GM12801 (cell line): ENCODE results near the gene EMP1.

Source experiments
- TF ChIP-seq, protein P1 (sequence below): IDR thresholded peaks from one replicate; pipeline ENCODE4 v1.5.1; 2011; ENCODE audit warnings: control low read depth; ENCODE audit not compliant: insufficient read length; ENCODE audit errors: extremely low read depth

The EMP1 gene

DNA sequence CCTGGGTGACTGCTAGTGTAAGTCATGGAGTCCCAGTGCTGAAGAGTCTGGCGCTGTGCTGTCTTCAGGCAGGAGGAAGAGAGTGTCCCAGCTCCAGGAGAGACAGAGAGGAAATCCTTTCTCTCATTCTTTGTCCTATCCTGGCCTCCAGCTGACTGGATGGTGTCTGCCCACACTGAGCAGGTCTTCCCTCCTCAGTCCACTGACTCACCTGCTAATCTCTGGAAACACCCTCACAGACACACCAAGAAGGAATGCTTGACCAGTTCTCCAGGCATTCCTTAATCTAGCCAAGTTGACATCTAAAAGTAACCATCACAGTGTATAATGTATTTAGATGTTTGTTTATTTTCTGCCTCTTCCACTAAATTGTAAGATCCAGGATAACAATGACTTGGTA lies 53.9 kb downstream of the EMP1 start:
- TF ChIP-seq, protein P1, sequence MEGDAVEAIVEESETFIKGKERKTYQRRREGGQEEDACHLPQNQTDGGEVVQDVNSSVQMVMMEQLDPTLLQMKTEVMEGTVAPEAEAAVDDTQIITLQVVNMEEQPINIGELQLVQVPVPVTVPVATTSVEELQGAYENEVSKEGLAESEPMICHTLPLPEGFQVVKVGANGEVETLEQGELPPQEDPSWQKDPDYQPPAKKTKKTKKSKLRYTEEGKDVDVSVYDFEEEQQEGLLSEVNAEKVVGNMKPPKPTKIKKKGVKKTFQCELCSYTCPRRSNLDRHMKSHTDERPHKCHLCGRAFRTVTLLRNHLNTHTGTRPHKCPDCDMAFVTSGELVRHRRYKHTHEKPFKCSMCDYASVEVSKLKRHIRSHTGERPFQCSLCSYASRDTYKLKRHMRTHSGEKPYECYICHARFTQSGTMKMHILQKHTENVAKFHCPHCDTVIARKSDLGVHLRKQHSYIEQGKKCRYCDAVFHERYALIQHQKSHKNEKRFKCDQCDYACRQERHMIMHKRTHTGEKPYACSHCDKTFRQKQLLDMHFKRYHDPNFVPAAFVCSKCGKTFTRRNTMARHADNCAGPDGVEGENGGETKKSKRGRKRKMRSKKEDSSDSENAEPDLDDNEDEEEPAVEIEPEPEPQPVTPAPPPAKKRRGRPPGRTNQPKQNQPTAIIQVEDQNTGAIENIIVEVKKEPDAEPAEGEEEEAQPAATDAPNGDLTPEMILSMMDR, result no peak

DNA sequence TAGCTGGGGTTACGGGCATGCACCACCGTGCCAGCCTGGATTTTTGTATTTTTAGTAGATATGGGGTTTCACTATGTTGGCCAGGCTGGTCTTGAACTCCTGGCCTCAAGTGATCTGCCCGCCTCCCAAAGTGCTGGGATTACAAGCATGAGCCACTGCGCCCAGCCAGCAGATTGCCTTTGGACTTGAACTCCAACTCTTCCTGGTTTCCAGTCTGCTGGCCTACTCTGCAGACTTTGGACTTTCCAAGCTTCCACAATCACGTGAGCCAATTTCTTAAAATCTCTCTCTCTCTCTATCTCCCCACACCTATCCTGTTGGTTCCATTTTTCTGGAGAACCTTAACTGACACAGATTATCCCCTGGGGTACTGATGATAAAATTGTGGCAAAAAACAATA lies 55.0 kb downstream of the EMP1 start:
- TF ChIP-seq, protein P1, result no peak

DNA sequence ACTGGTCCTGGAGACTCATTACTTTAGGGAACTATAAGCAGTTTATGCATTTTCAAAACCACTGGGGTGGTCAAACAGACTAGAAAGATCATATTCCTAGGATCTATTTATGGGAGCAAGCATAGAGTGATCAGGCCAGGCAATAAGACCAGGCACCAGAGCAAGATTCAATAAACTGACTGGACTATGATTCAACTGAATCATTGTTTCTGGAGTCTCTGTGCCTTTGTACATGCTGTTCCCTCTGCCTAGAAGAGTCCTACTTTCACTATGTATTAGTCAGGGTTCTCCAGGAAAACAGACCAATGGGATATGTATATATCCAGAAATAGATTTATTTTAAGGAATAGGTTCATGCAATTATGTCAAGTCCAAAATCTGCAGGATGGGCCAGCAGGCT lies 55.5 kb downstream of the EMP1 start:
- TF ChIP-seq, protein P1, result no peak

DNA sequence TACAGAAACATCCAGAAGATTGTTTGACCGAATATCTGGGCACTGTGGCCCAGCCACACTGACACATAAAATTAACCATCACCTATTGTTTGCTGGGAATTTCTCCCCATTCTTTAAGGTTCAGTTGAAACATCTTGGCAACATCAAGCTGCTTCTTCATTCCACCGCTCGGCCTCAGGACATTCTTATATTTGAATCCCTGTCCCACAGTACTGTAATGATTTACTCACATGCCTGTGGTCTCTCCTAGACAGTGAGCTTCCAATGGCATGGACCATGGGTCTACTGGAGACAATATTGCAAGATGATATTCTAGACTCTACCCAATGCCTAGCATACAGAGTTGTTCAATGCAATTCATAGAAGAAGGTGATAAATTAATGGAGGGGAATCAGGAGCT lies 56.1 kb downstream of the EMP1 start:
- TF ChIP-seq, protein P1, result no peak

DNA sequence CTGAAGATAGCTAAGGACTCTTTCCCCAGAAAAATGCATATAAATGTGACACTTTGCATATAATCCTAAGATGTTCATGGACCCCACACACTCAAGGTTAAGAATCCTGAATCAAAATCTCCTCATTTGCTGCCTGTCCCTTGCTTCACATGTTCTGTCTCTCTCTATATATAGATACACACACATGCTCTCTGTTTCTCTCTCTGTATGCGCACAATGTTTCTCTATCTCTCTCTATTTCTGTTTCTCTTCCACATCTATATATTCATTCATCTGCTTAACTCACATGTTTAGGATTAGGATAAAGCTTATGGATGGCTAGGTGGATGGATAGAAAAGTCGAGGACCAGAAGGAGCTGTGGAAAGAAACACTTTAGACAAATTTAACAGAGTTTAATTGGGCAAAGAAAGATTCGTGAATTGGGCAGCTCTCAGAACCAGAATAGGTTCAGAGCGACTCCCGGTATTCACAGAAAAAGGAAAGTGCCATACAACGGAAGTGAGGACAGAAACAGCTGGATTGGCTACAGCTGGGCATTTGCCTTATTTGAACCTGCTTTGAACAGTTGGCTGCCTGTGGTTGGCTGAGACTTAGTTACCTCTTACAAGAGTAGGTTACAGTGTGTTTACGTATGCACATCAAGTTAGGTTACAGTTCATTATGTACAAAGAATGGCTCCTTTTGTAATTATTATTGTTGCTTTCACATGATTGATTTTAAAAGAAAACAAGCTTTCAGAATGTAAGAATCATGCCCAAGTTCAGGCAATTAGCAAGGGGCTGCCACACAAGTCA lies 57.6 kb downstream of the EMP1 start:
- TF ChIP-seq, protein P1, result no peak

DNA sequence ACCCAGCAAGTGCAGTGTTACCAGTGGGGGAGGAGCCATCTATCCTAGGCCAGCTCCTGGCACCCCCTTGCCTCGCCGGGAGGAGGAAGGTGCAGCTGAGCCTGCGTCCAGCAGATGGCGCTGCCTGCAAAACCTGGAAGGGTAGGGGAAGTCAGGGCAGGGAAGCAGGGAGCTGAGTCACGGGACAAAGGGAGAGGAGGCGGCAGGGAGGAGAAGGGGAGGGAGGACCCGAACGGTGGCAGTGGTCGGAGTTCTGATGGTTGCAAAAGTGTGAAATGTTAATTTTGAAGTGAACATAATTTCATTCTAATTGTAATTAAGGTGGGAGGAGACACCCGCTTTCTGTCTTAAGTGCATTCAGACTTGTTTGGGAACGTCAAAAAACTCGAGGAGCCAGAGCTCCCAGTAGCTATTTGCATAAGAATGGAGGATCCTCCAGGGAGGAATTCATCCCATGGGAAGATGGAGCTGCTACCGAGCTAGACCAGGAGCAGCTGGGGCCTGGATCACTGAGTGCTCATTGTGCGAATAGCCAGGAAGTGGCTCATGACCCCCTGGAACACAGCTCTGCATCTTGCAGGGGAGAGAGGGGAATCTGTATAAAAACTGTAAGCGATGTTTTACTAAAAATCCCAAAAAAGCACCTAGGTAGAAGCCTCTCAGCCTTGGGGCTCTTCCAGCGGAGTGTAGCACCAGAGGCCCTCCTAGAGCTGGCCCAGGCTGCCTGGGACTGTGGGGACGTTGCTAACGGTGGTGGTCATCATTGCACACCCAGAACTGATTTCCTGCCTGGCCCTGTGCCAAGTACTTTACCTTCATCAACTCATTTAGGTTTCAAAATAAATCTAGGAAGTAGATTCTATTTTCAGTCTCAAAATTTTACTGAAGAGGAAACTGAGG lies 59.5 kb downstream of the EMP1 start:
- TF ChIP-seq, protein P1, result no peak

DNA sequence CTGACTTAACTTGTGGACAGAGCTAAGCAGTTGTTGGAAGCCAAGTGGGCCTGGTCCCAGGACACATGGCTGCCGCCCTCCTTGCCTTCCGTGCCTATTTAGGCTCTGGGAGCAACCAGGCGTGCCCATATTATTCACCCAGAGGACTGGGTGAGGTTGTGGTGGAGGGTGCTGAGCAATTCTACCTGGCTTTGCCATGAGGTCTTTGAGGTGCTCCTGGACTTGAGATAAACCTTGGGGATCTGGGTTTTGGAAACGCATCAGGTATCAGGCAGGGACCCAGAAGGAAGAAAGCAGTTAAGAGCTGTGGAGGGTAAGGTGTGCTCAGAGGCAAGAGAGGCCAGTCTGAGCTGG lies 60.1 kb downstream of the EMP1 start:
- TF ChIP-seq, protein P1, result no peak
